ENCODE data around the gene LIPI.

LIPI gene

DNA sequence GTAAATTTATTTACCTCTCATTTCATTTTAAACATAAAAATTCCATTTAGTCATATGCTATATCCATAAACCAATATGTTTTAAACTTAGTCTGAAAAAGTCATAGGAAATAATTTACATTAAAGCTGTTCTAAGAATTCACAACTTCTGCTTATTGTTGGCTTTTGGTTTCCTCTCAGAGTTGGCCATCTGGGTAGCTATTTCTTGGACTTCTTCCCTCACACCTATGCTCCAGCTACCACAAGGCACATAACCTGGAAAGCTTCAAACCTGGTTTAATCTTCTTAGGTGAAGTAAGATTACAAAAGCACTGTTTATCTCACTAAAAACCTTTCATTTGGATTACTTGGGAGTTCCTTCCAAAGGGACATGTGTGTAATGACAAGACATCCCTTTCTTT is 35.0 kb upstream of the LIPI start:
- H3K4me1 ChIP-seq (ENCODE audit: low read depth, poor library complexity, severe bottlenecking), result no peaks in the 10 kb centered on the region
- no peak overlapping the region for H3K4me3 ChIP-seq (IDR thresholded peaks at IDR 0.05; ENCODE audit: insufficient read depth, low read depth, low read length)
- no peaks in the 10 kb centered on the region for H3K36me3 ChIP-seq (ENCODE audit: insufficient read depth)
- no peaks in the 10 kb centered on the region for H3K27me3 ChIP-seq (ENCODE audit: insufficient read depth, low read depth)
- H4K20me1 ChIP-seq (ENCODE audit: insufficient read depth), result no peaks in the 10 kb centered on the region
- H3K4me2 ChIP-seq, result no peak overlapping the region
- TF ChIP-seq, protein P1, sequence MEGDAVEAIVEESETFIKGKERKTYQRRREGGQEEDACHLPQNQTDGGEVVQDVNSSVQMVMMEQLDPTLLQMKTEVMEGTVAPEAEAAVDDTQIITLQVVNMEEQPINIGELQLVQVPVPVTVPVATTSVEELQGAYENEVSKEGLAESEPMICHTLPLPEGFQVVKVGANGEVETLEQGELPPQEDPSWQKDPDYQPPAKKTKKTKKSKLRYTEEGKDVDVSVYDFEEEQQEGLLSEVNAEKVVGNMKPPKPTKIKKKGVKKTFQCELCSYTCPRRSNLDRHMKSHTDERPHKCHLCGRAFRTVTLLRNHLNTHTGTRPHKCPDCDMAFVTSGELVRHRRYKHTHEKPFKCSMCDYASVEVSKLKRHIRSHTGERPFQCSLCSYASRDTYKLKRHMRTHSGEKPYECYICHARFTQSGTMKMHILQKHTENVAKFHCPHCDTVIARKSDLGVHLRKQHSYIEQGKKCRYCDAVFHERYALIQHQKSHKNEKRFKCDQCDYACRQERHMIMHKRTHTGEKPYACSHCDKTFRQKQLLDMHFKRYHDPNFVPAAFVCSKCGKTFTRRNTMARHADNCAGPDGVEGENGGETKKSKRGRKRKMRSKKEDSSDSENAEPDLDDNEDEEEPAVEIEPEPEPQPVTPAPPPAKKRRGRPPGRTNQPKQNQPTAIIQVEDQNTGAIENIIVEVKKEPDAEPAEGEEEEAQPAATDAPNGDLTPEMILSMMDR (conservative IDR thresholded peaks at IDR 0.05; ENCODE audit: low read depth, low read length), result no peak
- no peak overlapping the region for H3K27ac ChIP-seq
- H3K9ac ChIP-seq, result no peak overlapping the region
- no peak overlapping the region for H2AFZ ChIP-seq (ENCODE audit: low read depth)
- no peaks in the 10 kb centered on the region for H3K79me2 ChIP-seq (ENCODE audit: insufficient read depth, low read depth)

DNA sequence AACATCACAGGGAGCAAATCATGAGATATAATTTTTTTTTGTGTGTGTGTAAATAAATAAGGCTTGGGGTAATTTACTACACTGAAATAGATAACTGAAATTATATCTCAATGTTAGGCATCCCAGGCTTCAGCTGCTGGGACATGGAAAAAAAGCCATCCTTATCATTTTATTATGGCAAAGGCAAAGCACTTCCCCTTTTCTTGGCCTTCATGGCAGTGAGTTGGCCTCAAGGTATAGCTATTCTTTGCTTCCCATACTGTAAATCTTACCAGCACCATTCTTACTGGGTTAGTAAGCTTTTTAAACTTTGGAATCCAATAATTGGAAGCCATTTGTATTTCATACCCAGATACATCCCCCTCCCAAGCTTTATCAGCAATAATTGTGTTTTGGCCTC is 34.2 kb upstream of the LIPI start:
- no peaks in the 10 kb centered on the region for H3K27me3 ChIP-seq (ENCODE audit: insufficient read depth, low read depth)
- no peak overlapping the region for H3K27ac ChIP-seq
- no peaks in the 10 kb centered on the region for H4K20me1 ChIP-seq (ENCODE audit: insufficient read depth)
- H3K36me3 ChIP-seq (ENCODE audit: insufficient read depth), result no peaks in the 10 kb centered on the region
- H3K79me2 ChIP-seq (ENCODE audit: insufficient read depth, low read depth), result no peaks in the 10 kb centered on the region
- H3K4me3 ChIP-seq (IDR thresholded peaks at IDR 0.05; ENCODE audit: insufficient read depth, low read depth, low read length), result no peak overlapping the region
- no peak overlapping the region for H3K4me2 ChIP-seq
- H2AFZ ChIP-seq (ENCODE audit: low read depth), result no peak overlapping the region
- H3K4me1 ChIP-seq (ENCODE audit: low read depth, poor library complexity, severe bottlenecking), result no peaks in the 10 kb centered on the region
- H3K9ac ChIP-seq, result no peak overlapping the region
- TF ChIP-seq, protein P1 (conservative IDR thresholded peaks at IDR 0.05; ENCODE audit: low read depth, low read length), result no peak

DNA sequence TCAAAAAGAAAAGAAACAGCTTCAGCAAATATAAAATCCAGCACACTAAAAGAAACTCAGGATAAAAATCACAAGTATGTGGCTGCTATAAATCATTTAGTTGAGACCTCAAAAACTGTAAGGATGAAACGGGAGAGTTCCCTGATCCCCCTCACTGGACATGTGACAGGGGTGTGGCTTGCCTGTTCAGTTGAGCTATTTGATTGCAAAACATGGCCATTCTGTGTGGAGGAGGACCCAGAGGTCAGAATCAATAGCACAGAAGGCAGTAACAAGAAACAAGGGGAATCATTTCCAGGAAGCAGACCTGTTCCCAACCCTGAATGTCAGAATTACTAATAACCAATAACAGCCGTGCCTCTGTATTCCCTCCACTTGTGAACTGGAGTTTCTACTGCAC is 33.1 kb upstream of the LIPI start:
- Histone ChIP-seq H2AFZ (ENCODE audit: low read depth) (no peak overlapping the region), H3K36me3 (ENCODE audit: insufficient read depth) (no peaks in the 10 kb centered on the region), H3K4me3 (IDR thresholded peaks at IDR 0.05; ENCODE audit: insufficient read depth, low read depth, low read length) (no peak overlapping the region), H3K79me2 (ENCODE audit: insufficient read depth, low read depth) (no peaks in the 10 kb centered on the region), H3K9ac (no peak overlapping the region), H3K27me3 (ENCODE audit: insufficient read depth, low read depth) (no peaks in the 10 kb centered on the region), H3K4me2 (no peak overlapping the region), H4K20me1 (ENCODE audit: insufficient read depth) (no peaks in the 10 kb centered on the region), H3K4me1 (ENCODE audit: low read depth, poor library complexity, severe bottlenecking) (no peaks in the 10 kb centered on the region), H3K27ac (no peak overlapping the region)
- TF ChIP-seq, protein P1 (conservative IDR thresholded peaks at IDR 0.05; ENCODE audit: low read depth, low read length), result no peak

DNA sequence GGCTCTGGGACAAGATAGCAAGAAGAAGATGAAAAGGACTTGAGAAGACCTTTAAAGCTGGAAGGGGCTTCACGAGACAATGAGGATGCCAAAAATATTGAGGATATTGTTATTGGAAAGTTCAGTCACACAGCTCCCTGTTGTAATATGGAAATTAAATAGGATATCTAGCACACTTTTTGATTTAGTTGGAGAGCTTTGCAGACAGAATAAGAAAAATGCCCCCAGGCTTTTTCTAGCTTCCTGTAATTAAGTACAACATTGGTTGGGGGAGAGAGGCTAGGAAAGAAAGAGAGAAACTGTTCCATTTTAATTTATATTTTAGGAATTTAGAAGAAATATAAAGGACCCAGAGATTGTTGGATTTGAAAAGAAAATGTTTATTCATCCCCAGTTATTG is 32.7 kb upstream of the LIPI start:
- Histone ChIP-seq H4K20me1 (ENCODE audit: insufficient read depth) (no peaks in the 10 kb centered on the region), H3K4me1 (ENCODE audit: low read depth, poor library complexity, severe bottlenecking) (no peaks in the 10 kb centered on the region), H3K79me2 (ENCODE audit: insufficient read depth, low read depth) (no peaks in the 10 kb centered on the region), H3K4me3 (IDR thresholded peaks at IDR 0.05; ENCODE audit: insufficient read depth, low read depth, low read length) (no peak overlapping the region), H3K4me2 (no peak overlapping the region), H3K27me3 (ENCODE audit: insufficient read depth, low read depth) (no peaks in the 10 kb centered on the region), H2AFZ (ENCODE audit: low read depth) (no peak overlapping the region), H3K36me3 (ENCODE audit: insufficient read depth) (no peaks in the 10 kb centered on the region), H3K27ac (no peak overlapping the region), H3K9ac (no peak overlapping the region)
- TF ChIP-seq, protein P1 (conservative IDR thresholded peaks at IDR 0.05; ENCODE audit: low read depth, low read length), result no peak

DNA sequence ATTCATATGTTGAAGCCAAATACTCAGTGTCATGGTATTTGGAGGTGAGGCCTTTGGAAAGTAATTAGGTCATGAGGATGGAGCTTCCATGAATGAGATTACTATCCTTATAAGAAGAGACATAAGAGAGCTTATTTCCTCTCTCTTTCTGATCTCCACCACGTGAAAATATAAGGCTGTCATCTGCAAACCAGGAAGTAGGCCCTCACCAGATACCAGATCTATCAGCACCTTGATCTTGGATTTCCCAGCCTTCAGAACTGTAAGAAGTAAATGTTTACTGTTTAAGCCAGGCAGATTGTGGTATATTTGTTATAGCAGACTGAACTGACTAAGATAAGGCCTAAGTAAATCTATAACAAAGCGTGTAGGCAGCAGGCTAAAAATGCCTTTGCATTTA is 30.5 kb upstream of the LIPI start:
- TF ChIP-seq, protein P1 (conservative IDR thresholded peaks at IDR 0.05; ENCODE audit: low read depth, low read length), result no peak
- no peaks in the 10 kb centered on the region for H4K20me1 ChIP-seq (ENCODE audit: insufficient read depth)
- H3K4me1 ChIP-seq (ENCODE audit: low read depth, poor library complexity, severe bottlenecking), result no peaks in the 10 kb centered on the region
- no peak overlapping the region for H3K4me3 ChIP-seq (IDR thresholded peaks at IDR 0.05; ENCODE audit: insufficient read depth, low read depth, low read length)
- H3K4me2 ChIP-seq, result no peak overlapping the region
- H3K27ac ChIP-seq, result no peak overlapping the region
- no peaks in the 10 kb centered on the region for H3K79me2 ChIP-seq (ENCODE audit: insufficient read depth, low read depth)
- no peaks in the 10 kb centered on the region for H3K27me3 ChIP-seq (ENCODE audit: insufficient read depth, low read depth)
- no peaks in the 10 kb centered on the region for H3K36me3 ChIP-seq (ENCODE audit: insufficient read depth)
- no peak overlapping the region for H3K9ac ChIP-seq
- H2AFZ ChIP-seq (ENCODE audit: low read depth), result no peak overlapping the region
